K562 treated with DMSO at 1 percent for 24 hours (cell line): ENCODE data around the gene KLHDC9. TPM values are rescaled to one million over a fixed set of nuclear protein-coding genes. Genes with fewer than 3 reads are reported as not detected.

Experiments
- total RNA-seq: library from RNA; unstranded; fragments of 300-600 nt; gene quantifications from 2 replicates; pipeline ENCODE4 v1.2.3, GENCODE V29; 2022; ENCODE audit warnings: low read depth; ENCODE audit not compliant: insufficient read depth

Gene KLHDC9, protein sequence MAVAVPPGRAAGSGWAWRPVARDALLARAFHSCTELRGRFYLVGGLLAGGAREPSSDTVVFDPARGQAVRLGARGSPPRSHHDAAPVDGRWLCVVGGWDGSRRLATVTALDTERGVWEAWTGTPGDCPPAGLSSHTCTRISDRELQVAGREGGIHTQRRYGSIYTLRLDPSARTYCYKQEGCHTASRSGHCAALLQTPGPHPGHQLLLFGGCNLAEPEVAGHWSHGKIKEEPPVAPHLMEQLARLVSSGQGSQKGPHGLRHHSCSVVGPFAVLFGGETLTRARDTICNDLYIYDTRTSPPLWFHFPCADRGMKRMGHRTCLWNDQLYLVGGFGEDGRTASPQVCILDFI
- not detected in 2 replicates for total RNA-seq

DNA sequence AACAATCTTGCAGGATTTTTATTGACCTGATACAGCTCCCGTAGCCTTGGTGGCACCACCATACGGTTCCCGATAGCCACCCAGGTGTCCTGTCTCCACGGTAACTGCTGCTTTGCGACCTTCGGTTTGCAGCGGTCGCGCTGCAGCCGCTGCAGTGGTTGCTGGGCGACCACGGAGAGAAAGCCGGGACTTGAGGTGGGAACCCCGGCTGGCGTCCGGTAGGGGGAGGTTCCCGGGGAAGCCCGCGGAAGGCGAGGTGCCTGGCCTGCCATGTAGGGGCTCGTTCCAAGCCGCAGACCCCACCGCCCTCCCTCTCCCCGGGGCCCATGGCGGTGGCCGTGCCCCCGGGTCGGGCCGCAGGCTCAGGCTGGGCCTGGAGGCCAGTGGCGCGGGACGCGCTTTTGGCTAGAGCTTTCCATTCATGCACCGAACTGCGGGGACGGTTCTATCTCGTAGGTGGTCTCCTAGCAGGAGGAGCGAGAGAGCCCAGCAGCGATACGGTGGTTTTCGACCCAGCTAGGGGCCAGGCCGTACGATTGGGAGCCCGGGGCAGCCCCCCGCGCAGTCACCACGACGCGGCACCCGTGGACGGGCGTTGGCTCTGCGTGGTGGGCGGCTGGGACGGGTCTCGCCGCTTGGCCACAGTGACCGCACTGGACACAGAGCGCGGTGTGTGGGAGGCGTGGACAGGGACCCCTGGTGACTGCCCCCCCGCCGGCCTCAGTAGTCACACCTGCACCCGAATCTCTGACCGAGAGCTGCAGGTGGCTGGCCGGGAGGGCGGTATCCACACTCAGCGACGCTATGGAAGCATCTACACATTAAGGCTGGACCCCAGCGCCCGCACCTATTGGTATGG lies at the start of gene KLHDC9:
Gene KLHDC9, plus strand, starts transcription at position 152 of the 859 bp plus-strand sequence. Its CDS starts 175 bp downstream, at position 327.

DNA sequence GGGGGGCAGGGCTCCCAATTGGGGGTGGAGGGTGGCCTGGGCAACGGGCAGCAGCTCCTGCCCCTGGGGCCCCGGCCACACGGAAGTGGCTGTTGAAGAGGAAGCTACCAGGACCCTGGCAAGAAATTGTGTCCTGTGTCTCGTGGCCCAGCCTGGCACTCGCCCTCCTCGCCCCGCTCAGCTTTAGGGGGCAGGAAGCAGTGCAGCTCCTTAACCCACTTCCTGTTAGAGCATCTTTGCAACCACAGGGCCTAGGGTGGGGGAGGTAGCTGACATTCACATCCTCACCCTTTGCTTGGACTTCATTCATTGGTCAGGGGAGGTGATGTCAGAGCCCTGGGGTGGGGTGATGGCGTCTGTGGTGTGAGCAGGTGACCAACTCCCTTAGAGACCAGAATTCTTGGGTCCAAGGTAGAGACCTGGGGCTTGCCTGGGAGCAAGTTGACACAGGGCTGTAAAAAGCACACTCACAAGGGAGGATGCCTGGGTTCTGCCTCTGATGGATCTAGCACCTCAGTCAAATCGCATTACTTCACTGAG lies 28.4 kb upstream of the KLHDC9 start, which contains the start of gene ARHGAP30:
Gene ARHGAP30, minus strand, starts transcription at position 161 of the 540 bp plus-strand sequence. CDS start 267 bp downstream, outside the sequence.

DNA sequence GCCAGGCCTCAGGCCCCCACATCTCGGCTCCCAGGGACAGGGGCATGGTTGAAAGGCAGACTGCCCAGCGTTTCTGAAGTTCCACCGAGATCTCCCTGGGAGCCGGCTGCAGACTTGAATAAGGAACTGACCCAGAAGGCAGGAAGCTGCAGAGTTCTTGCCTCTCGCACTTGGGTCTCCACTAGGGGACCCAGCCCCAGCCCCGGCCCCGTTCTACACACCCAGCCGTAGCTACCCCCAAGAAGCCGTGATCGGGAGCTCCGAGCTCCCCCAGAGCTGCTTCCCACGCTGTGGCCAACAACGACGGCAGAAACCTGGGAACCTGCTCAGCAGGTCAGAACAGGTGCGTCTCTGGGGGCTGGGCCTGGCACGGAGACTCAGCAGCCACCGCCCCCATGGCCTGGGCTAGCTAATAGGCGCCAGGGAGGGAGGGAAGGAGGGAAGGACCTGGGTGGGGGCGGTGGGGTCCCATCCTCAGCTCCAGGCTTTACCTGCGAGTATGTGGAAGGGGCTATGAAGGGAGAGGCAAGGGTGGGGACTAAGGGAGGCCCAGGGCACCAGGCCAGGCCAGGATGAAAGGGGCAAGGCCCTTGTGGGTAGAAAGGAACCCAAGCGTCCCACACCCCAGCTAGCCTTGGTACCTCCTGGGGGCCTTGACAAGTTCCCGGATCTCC lies 8.8 kb upstream of the KLHDC9 start, which contains the start of gene NECTIN4:
Gene NECTIN4, minus strand, starts transcription at position 308 of the 674 bp plus-strand sequence. Its CDS starts 262 bp downstream, at position 46.

DNA sequence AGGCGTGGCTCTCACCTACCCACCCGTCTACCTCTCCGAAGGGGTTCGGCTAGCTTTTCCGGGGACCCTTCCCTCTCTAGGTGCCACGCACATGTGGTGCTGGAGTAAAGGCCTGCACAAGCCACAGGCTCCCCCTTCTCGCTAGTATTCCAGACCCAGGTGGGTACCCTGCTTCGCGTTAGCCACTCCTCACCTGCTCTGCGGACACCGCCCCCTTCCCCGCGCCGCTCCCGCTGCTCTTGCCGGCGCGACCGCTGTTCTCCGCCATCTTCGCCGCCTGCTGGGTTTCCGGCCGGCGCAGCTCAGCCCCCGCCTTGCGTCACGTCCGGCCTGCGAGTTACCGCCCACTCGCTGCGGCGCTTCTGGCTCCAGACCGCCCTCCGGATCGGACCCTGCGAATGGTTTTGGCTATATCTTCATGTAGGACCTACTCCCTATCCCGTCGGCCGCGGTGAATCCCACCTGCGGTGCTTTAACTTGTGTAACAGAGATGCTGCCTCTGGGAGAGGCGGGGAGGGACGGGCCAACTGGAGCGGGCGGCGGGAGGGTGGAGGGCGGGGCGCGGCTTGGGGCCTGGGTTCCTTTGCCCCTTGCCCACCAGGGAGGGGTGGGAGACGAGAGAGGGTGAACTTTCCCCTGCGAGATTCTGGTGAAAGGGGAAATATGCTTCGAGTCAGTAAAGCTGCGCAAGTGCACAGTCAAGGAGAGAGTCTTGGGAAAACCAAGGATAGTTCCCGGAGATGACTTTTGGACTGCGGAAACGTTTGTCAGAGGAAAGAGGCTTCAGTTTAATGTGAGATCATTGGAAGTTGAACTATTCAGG lies 19.8 kb downstream of the KLHDC9 start, which contains the start of the genes NIT1 and PFDN2:
Gene NIT1, plus strand, starts transcription at position 347 of the 823 bp plus-strand sequence. Its CDS starts 72 bp downstream, at position 419.
Gene PFDN2, minus strand, starts transcription at position 279 of the 823 bp plus-strand sequence. Its CDS starts 11 bp downstream, at position 268.

DNA sequence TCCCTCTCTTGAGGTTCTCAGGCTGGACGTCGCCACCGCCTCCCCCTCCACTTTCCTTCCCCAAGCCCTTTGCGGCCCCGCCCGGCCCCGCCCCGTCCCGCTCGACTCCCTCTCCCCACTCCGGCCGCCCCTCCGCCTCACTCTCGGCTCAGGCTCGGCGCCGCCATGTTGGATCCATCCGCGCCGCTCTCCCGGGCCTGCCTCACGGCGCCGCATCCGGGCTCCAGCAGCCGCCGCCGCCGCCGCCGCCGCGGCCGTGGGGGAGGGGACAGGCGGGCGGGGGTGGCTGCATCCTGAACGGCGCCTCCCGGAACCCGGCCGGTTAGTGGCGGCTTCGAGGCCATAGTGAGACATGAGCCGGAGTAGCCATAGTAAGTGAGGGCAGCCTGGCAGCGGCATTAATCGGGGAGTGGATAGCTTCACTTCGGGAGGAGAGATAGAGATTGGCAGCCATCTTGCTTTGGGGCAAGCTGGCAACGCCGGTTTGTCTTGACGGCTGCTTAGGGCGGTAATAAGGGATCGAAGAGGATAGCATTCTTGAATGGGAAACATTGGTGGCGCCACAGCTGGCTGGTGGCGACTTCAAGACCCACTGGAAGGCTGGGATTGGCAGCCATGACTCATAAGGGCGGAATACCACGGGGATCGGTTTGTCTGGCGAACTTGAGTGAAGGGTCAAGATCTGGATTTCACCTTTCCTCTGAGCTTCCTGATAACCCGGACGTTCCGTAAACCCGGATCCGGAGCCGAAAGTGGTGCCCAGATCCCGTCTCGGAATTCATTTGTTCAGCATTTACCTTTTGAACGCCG lies 34.5 kb downstream of the KLHDC9 start, which contains the start of gene DEDD:
Gene DEDD, minus strand, starts transcription at position 258 of the 810 bp plus-strand sequence. CDS start 8,205 bp downstream, outside the sequence.

Other genes starting within 250 kb of the KLHDC9 start
- not detected in 2 replicates for gene CD244, start 235.5 kb upstream of the KLHDC9 start, total RNA-seq
- gene ITLN1, start 213.2 kb upstream of the KLHDC9 start, total RNA-seq, result not detected in 2 replicates
- not detected in 2 replicates for gene ITLN2, start 143.6 kb upstream of the KLHDC9 start, total RNA-seq
- 44.7 and 49.1 TPM in 2 replicates for gene F11R, start 77.2 kb upstream of the KLHDC9 start, total RNA-seq
- not detected in 2 replicates for gene TSTD1, start 59.4 kb upstream of the KLHDC9 start, total RNA-seq
- 61.4 and 67.8 TPM in 2 replicates for gene USF1, start 52.4 kb upstream of the KLHDC9 start, total RNA-seq
- gene ARHGAP30, start 28.5 kb upstream of the KLHDC9 start, total RNA-seq, result 0.14 and 0.21 TPM in 2 replicates
- gene NECTIN4, start 8.8 kb upstream of the KLHDC9 start, total RNA-seq, result not detected in 2 replicates
- gene PFDN2, start 19.7 kb downstream of the KLHDC9 start, total RNA-seq, result 154 and 160 TPM in 2 replicates
- gene NIT1, start 19.7 kb downstream of the KLHDC9 start, total RNA-seq, result 44.0 and 47.1 TPM in 2 replicates
- 37.3 and 40.2 TPM in 2 replicates for gene DEDD, start 34.3 kb downstream of the KLHDC9 start, total RNA-seq
- gene UFC1, start 55.6 kb downstream of the KLHDC9 start, total RNA-seq, result 79.8 and 89.5 TPM in 2 replicates
- gene USP21, start 61.1 kb downstream of the KLHDC9 start, total RNA-seq, result 19.6 and 23.4 TPM in 2 replicates
- gene PPOX, start 68.1 kb downstream of the KLHDC9 start, total RNA-seq, result 43.4 and 44.1 TPM in 2 replicates
- gene B4GALT3, start 79.1 kb downstream of the KLHDC9 start, total RNA-seq, result 77.4 and 78.2 TPM in 2 replicates
- gene ADAMTS4, start 100.7 kb downstream of the KLHDC9 start, total RNA-seq, result 1.3 and 2.1 TPM in 2 replicates
- 86.9 and 97.5 TPM in 2 replicates for gene NDUFS2, start 104.0 kb downstream of the KLHDC9 start, total RNA-seq
- 2.4 TPM in 1 of 2 replicates, not detected in the other for gene FCER1G, start 116.9 kb downstream of the KLHDC9 start, total RNA-seq
- gene APOA2, start 125.3 kb downstream of the KLHDC9 start, total RNA-seq, result not detected in 2 replicates
- 18.4 and 18.8 TPM in 2 replicates for gene TOMM40L, start 127.7 kb downstream of the KLHDC9 start, total RNA-seq
- gene NR1I3, start 139.8 kb downstream of the KLHDC9 start, total RNA-seq, result 0.82 and 0.86 TPM in 2 replicates
- not detected in 2 replicates for gene PCP4L1, start 160.4 kb downstream of the KLHDC9 start, total RNA-seq
- gene MPZ, start 211.6 kb downstream of the KLHDC9 start, total RNA-seq, result 6.4 and 6.8 TPM in 2 replicates
- gene SDHC, start 216.0 kb downstream of the KLHDC9 start, total RNA-seq, result 132 and 172 TPM in 2 replicates